Right atrium auricular region (tissue), 2 donors: ENCODE data around the gene SRP14. TPM values are rescaled to one million over a fixed set of nuclear protein-coding genes. Genes with fewer than 3 reads are reported as not detected.
A peak's percentile ranks its signal among the peaks of the same experiment; 100 is the strongest.
"Not testable (repeated sequence)": the region's sequence is repeated elsewhere in the genome, so short reads cannot be mapped to it uniquely, and the experiment has no call there.

Experiments used
- DNase-seq: peaks from one replicate; pipeline ENCODE4 v3.0.0-alpha.2; 2019; ENCODE audit warnings: low spot score
- H3K27ac ChIP-seq, 2 donors: fragments of 200-600 bp; sonication (generic); 1 replicate in 1 of 2; 2 replicates in 1 of 2; pipeline ENCODE4 v1.5.1; 2016 to 2019
- H3K27me3 ChIP-seq, 2 donors: fragments of 200-600 bp; sonication (generic); one replicate each; pipeline versions ENCODE4 v1.5.1 to v1.6.0; 2017 to 2019
- H3K36me3 ChIP-seq: fragments of 200-600 bp; sonication (generic); one replicate; pipeline ENCODE4 v1.5.1; 2016
- H3K4me1 ChIP-seq, 2 donors: fragments of 200-600 bp; sonication (generic); one replicate each; pipeline versions ENCODE4 v1.5.1 to v1.6.0; 2017 to 2019
- H3K4me3 ChIP-seq, 2 donors: fragments of 200-600 bp; sonication (generic); 1 replicate in 1 of 2; 2 replicates in 1 of 2; pipeline ENCODE4 v1.5.1; 2017 to 2019; ENCODE audit warnings: mild to moderate bottlenecking in 1 of 2, moderate library complexity in 1 of 2
- H3K9me3 ChIP-seq, 2 donors: fragments of 200-600 bp; sonication (generic); one replicate each; pipeline ENCODE4 v1.5.1; 2019
- total RNA-seq, 2 donors: library from RNA; depleted of rRNA; stranded (reverse); fragments of >200 nt; gene quantifications; one replicate each; pipeline ENCODE4 v1.1.0, GENCODE V29; 2016
- TF ChIP-seq, protein P1 (sequence below), 2 donors: fragments of 200-600 bp; sonication (generic); IDR thresholded peaks; one replicate each; pipeline ENCODE4 v1.5.1; 2019; ENCODE audit warnings: antibody characterized with exemption in 2 of 2

The SRP14 gene
- total RNA-seq, 2 donors from 2014 or later = 255 to 283 TPM

DNA sequence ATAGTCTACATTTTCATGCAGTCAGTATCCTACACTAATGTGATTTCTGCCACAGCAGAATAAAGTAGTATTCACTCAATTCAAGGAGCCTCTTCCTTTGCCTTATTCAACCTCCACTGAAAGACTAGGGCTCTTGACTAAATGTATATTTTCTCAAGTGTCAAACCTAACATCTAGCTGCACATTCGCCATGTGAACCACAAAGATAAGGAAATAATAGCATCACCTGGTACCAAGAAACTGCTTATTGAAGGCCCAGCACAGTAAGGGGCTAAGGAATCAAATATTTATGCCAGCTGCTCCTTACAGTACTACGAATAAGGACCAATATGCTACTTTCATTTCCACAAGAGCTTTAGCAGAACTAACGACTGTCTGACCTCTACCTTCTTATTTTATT lies 1.3 kb downstream of the SRP14 start:
- H3K27me3 ChIP-seq = no peaks in the 10 kb centered on the region
- peaks cover 0 to 24% of the 10 kb centered on the region in 2 donors for H3K4me1 ChIP-seq
- no peaks in the 10 kb centered on the region for H3K9me3 ChIP-seq
- H3K4me3 ChIP-seq = peak overlapping the region; percentile 74 to 97
- peaks cover 51% of the 10 kb centered on the region for H3K36me3 ChIP-seq
- DNase-seq = no peak
- TF ChIP-seq, protein P1, sequence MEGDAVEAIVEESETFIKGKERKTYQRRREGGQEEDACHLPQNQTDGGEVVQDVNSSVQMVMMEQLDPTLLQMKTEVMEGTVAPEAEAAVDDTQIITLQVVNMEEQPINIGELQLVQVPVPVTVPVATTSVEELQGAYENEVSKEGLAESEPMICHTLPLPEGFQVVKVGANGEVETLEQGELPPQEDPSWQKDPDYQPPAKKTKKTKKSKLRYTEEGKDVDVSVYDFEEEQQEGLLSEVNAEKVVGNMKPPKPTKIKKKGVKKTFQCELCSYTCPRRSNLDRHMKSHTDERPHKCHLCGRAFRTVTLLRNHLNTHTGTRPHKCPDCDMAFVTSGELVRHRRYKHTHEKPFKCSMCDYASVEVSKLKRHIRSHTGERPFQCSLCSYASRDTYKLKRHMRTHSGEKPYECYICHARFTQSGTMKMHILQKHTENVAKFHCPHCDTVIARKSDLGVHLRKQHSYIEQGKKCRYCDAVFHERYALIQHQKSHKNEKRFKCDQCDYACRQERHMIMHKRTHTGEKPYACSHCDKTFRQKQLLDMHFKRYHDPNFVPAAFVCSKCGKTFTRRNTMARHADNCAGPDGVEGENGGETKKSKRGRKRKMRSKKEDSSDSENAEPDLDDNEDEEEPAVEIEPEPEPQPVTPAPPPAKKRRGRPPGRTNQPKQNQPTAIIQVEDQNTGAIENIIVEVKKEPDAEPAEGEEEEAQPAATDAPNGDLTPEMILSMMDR (IDR thresholded peaks at IDR 0.05) = no peak
- H3K27ac ChIP-seq = peak overlapping the region; percentile 95

- Histone ChIP-seq H3K4me1 (peaks cover 0 to 32% of the 10 kb centered on the region in 2 donors), H3K36me3 (peaks cover 75% of the 10 kb centered on the region)
- H3K9me3 ChIP-seq = not testable (repeated sequence)
These were observed 3.8 kb downstream of the SRP14 start for GRCh38 chr15:40035182-40035581.

DNA sequence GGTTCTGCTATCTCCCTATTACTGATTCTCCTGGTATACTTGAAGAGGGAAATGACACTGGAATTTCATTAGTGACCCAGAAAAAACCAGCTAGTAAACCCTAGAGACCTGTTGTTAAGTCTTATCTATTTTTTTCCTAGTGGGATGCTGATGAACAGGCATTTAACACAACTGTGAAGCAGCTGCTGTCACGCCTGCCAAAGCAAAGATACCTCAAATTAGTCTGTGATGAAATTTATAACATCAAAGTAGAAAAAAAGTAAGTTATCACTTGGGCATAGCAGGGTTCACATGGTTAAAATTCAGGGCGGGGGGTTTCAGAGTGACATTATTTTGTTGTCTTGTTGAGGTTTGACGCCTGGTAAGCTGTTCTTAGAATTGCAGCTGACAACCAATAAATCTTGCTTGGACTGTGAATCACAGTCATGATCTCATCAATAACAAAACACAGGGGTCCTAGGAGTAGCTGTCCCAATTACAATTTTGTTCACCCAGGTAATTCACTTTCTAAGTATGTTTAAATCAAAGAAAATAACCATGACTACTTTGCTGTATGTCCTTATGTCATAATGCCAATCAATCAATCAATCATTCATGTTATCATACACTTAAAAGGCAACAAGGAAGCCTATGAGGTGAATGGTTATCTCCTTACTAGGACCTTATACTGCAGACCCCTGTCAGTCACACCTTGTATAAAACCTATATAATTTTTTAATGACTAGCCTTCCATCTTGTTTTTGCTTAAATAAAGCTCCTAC lies 4.6 kb downstream of the SRP14 start:
- Histone ChIP-seq H3K4me3 (no peak overlapping the region), H3K36me3 (peaks cover 82% of the 10 kb centered on the region), H3K4me1 (peaks cover 0 to 23% of the 10 kb centered on the region in 2 donors), H3K9me3 (no peaks in the 10 kb centered on the region), H3K27me3 (no peaks in the 10 kb centered on the region), H3K27ac (no peak overlapping the region)
- no peak for DNase-seq
- TF ChIP-seq, protein P1 (IDR thresholded peaks at IDR 0.05) = no peak

More at GRCh38 chr15:40035182-40035581, 3.8 kb downstream of the SRP14 start:
- not testable (repeated sequence) for H3K27ac ChIP-seq, DNase-seq, H3K4me3 ChIP-seq, H3K27me3 ChIP-seq

GRCh38 chr15:40032125-40032839 lies 6.7 kb downstream of the SRP14 start:
- peak overlapping the region; percentile 36 to 66 for H3K27ac ChIP-seq
- H3K4me1 ChIP-seq = peaks cover 0 to 15% of the 10 kb centered on the region in 2 donors
- H3K4me3 ChIP-seq = no peak overlapping the region
- H3K27me3 ChIP-seq = no peaks in the 10 kb centered on the region
- H3K36me3 ChIP-seq = peaks cover 92% of the 10 kb centered on the region
- TF ChIP-seq, protein P1 (IDR thresholded peaks at IDR 0.05) = no peak
- no peaks in the 10 kb centered on the region for H3K9me3 ChIP-seq
- no peak for DNase-seq

DNA sequence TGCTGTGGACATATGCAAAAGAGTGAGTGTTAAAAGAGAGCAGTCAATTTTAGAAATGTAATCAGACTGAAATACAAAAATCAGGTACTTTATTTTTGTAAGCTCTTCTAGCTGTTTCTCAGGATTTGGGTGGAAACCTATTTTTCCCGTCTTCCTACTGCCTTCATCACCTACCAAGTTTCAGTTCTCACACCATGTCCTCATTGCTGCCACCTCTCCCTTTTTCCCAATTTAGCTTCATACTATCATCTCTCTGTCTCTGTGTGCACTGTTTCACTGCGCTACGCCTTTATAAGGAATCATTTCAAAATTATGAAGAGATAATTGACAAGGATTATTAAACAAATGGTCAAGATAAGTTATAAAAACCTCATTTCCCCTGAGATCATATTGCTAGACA lies 7.7 kb downstream of the SRP14 start:
- Histone ChIP-seq H3K27ac (peak overlapping the region; percentile 36 to 66), H3K4me1 (peaks cover 0 to 15% of the 10 kb centered on the region in 2 donors), H3K4me3 (no peak overlapping the region), H3K27me3 (no peaks in the 10 kb centered on the region), H3K36me3 (peaks cover 92% of the 10 kb centered on the region), H3K9me3 (no peaks in the 10 kb centered on the region)
- TF ChIP-seq, protein P1 (IDR thresholded peaks at IDR 0.05) = no peak
- DNase-seq = no peak
